ENCODE measurements around the gene ADGRD1. TPM values are rescaled to one million over a fixed set of nuclear protein-coding genes. Genes with fewer than 3 reads are reported as not detected.

The ADGRD1 gene
- total and polyA plus RNA-seq, 2 of the 8 experiments (the other 6 are each of a cell fraction or from before 2014, with no cell fraction given): 0.36 to 0.48 TPM

- no peak overlapping the region for H2AFZ ChIP-seq (ENCODE audit: low read length)
- FAIRE-seq (no peak), DNase-seq (ENCODE audit: low read depth in 1 of 2, low spot score in 2 of 2) (no peak)
- no peak overlapping the region for H4K5ac ChIP-seq (ENCODE audit: insufficient read length, low read depth, low read length)
- POLR2A ChIA-PET (ENCODE audit: partially characterized antibody): no interaction called here
- H3K4me3 ChIP-seq (ENCODE audit: extremely low read depth in 1 of 4, insufficient read depth in 2 of 4, low read depth in 3 of 4, low read length in 4 of 4): no peak overlapping the region
- CTCF ChIA-PET (ENCODE audit: partially characterized antibody): interaction anchor here (1.1 to 5.0 kb wide), 3 partner anchors 20 to 692 kb away, joined by 4 to 25 read pairs (median 7); no protein-coding TSS in a partner anchor
- H2BK15ac ChIP-seq (ENCODE audit: low read length): no peak overlapping the region
- H3K9me3 ChIP-seq (ENCODE audit: insufficient read depth in 2 of 2, low read depth in 1 of 2, low read length in 1 of 2): no peaks in the 10 kb centered on the region
- no peak overlapping the region for H3K56ac ChIP-seq (replicated peaks; ENCODE audit: insufficient read length, low read depth, low read length)
- no peak overlapping the region for H4K8ac ChIP-seq (ENCODE audit: extremely low read depth, insufficient read depth, low read length)
- no peaks in the 10 kb centered on the region for H3K79me1 ChIP-seq (ENCODE audit: low read depth, low read length)
- H3K14ac ChIP-seq (ENCODE audit: insufficient read length): no peak overlapping the region
- H4K20me1 ChIP-seq (replicated peaks in 1 of 2; ENCODE audit: control insufficient read depth in 1 of 2, insufficient read depth in 2 of 2, low read length in 2 of 2): no peaks in the 10 kb centered on the region
- H4K91ac ChIP-seq (replicated peaks; ENCODE audit: insufficient read length, low read length): no peak overlapping the region
- no peak overlapping the region for H2BK5ac ChIP-seq (ENCODE audit: low read depth, low read length)
- H3K4me2 ChIP-seq (ENCODE audit: insufficient read depth in 1 of 2, low read depth in 2 of 2, low read length in 2 of 2): no peak overlapping the region
- no peak overlapping the region for H3K4ac ChIP-seq (replicated peaks; ENCODE audit: insufficient read length, low read depth, low read length)
- no peak overlapping the region for H2BK20ac ChIP-seq (ENCODE audit: low read length)
- H3K4me1 ChIP-seq (replicated peaks in 1 of 4; ENCODE audit: control insufficient read depth in 3 of 4, insufficient read depth in 4 of 4, low read length in 3 of 4): no peaks in the 10 kb centered on the region
- no peaks in the 10 kb centered on the region for H3K27me3 ChIP-seq (replicated peaks in 1 of 4; ENCODE audit: control insufficient read depth in 3 of 4, extremely low read depth in 1 of 4, insufficient read depth in 3 of 4, low read length in 3 of 4)
- H3K27ac ChIP-seq (ENCODE audit: low read depth, low read length): no peak overlapping the region
- no peak overlapping the region for H3K9ac ChIP-seq (replicated peaks in 1 of 4; ENCODE audit: extremely low read depth in 1 of 4, low read depth in 3 of 4, low read length in 3 of 4)
- WGBS, 2 experiments (ENCODE audit: extremely low coverage in 1 of 2, insufficient coverage in 1 of 2, insufficient read length in 1 of 2, insufficient replicate concordance in 2 of 2, low coverage in 1 of 2, low lambda C conversion rate in 2 of 2, missing lambda C conversion rate in 1 of 2): 93% methylated on average over 5 of the region's 5 CpGs; no CpG with 5 or more reads in 1 of the 2 experiments
- no peak overlapping the region for H2BK12ac ChIP-seq (ENCODE audit: low read depth, low read length)
- no peaks in the 10 kb centered on the region for H3K36me3 ChIP-seq (ENCODE audit: control insufficient read depth in 2 of 4, insufficient read depth in 4 of 4, low read length in 3 of 4)
- no peak overlapping the region for H3K23ac ChIP-seq (ENCODE audit: insufficient read length)
- H3K79me2 ChIP-seq (ENCODE audit: control insufficient read depth in 1 of 2, insufficient read depth in 2 of 2, low read length in 2 of 2): no peaks in the 10 kb centered on the region
- 0 out of 2 replicates have a peak, but pooled peaks cover 2% of the 10 kb centered on the region for H3K23me2 ChIP-seq (ENCODE audit: low read depth, low read length)
- H3K18ac ChIP-seq (ENCODE audit: extremely low read depth, low read length): no peak overlapping the region
- H2AK5ac ChIP-seq (ENCODE audit: low read depth, low read length): no peak overlapping the region
- H2BK120ac ChIP-seq (replicated peaks; ENCODE audit: low read depth, low read length): no peak overlapping the region
- TF ChIP-seq CTBP2 (IDR thresholded peaks at IDR 0.05; ENCODE audit: borderline replicate concordance, insufficient read depth, insufficient read length, low read length): no peak
- TF ChIP-seq FOSL1 (IDR thresholded peaks at IDR 0.05; ENCODE audit: insufficient read depth, low read depth, low read length): no peak
- no peak for TF ChIP-seq JUND (IDR thresholded peaks at IDR 0.05; ENCODE audit: low read length)
- TF ChIP-seq SAP30 (IDR thresholded peaks at IDR 0.05; ENCODE audit: insufficient read depth, insufficient replicate concordance, low read length): no peak
- no peak for TF ChIP-seq MAFK (IDR thresholded peaks at IDR 0.05; ENCODE audit: low read depth, low read length)
- no peak for TF ChIP-seq EP300 (IDR thresholded peaks at IDR 0.05; ENCODE audit: borderline replicate concordance in 1 of 2, low read depth in 2 of 2, low read length in 2 of 2)
- no peak for TF ChIP-seq PHF8 (conservative IDR thresholded peaks at IDR 0.05; ENCODE audit: low read depth, low read length)
- no peak for TF ChIP-seq POU5F1 (IDR thresholded peaks at IDR 0.05; ENCODE audit: low read depth, low read length)
- TF ChIP-seq RBBP5 (IDR thresholded peaks at IDR 0.05; ENCODE audit: borderline replicate concordance, low read depth, low read length): no peak
- no peak for TF ChIP-seq SIX5 (IDR thresholded peaks at IDR 0.05; ENCODE audit: low read depth, low read length)
- no peak for TF ChIP-seq TBP (IDR thresholded peaks at IDR 0.05; ENCODE audit: low read depth, low read length)
- no peak for TF ChIP-seq SP1 (IDR thresholded peaks at IDR 0.05; ENCODE audit: low read depth, low read length)
- TF ChIP-seq CBX5 (IDR thresholded peaks at IDR 0.05; ENCODE audit: low read depth, low read length): no peak
- TF ChIP-seq SIN3A (conservative IDR thresholded peaks at IDR 0.05 in 1 of 2, IDR thresholded peaks at IDR 0.05 in 1 of 2; ENCODE audit: low read depth in 1 of 2, low read length in 2 of 2): no peak
Observed at GRCh38 chr12:131153016-131153415, 199.3 kb downstream of the ADGRD1 start.

Measured in H1 (cell line).